ENCODE results near the gene RFPL3.

DNA sequence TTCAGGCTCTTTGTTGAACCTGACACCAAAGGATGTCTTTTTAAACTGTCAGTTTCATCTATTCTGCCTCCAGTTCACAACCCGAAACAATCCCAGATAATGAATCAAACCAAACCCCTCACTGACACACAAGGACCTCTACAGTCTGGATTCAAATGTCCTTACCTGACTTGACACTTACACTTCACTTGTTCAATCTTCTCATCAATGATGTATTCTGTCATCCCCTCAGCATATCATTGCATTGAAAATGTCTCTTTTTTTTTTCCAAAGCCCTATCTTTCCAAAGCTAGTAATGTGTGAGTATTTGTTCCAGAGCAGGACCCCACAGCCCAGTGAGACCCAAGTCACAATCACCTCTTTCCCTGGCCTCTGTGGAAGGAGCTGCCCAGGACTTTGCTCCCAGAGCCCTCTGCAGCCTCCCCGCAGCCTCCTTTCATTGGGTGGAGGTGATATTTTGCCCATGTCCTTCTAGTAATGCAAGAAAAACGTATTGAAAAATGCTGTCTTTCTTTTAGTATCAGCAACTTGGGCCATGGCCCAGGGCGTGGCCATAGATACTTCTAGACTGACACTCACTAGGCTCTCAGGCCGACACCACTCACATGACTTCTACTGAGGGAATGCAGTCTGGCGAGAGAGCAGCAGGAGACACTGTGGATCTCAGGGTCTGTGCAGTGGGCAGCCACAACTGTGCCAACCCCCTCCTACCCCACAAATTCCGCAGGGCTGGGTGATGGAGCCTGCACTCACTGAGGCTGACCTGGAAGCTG is 18.2 kb downstream of the RFPL3 start:
- TF ChIP-seq, protein P1, sequence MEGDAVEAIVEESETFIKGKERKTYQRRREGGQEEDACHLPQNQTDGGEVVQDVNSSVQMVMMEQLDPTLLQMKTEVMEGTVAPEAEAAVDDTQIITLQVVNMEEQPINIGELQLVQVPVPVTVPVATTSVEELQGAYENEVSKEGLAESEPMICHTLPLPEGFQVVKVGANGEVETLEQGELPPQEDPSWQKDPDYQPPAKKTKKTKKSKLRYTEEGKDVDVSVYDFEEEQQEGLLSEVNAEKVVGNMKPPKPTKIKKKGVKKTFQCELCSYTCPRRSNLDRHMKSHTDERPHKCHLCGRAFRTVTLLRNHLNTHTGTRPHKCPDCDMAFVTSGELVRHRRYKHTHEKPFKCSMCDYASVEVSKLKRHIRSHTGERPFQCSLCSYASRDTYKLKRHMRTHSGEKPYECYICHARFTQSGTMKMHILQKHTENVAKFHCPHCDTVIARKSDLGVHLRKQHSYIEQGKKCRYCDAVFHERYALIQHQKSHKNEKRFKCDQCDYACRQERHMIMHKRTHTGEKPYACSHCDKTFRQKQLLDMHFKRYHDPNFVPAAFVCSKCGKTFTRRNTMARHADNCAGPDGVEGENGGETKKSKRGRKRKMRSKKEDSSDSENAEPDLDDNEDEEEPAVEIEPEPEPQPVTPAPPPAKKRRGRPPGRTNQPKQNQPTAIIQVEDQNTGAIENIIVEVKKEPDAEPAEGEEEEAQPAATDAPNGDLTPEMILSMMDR (IDR thresholded peaks at IDR 0.05; ENCODE audit: insufficient read depth, low read depth, low read length): no peak
- no peak for TF ChIP-seq EZH2 (IDR thresholded peaks at IDR 0.05; ENCODE audit: insufficient read depth, low read length)
